T-helper 22 cell (primary cell): ENCODE results near the gene KIAA1671.
"Not testable (repeated sequence)": the region's sequence is repeated elsewhere in the genome, so short reads cannot be mapped to it uniquely, and the experiment has no call there.

Source experiments
- DNase-seq: peaks from one replicate; pipeline ENCODE4 v3.0.0-alpha.2; 2020; ENCODE audit warnings: low read depth

Gene KIAA1671

DNA sequence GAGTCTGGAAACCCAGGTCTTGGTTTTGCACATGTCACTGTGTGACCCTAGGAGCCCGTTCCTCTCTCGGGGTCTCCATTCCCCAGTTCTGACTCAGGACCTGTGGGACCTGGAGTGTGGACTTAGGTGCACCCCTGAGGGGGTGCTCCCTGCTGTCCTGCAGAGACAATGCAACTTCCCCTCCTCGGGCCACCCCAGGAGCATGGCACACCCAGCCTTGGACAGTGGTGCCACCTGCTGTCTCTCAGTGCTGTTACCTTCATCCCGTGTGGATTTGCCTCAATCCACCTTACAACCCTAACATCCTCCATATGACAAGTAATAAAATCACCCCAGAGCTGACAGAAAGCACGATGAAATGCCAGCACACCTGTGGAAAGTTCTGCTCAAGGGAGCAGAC, 219.6 kb downstream of the KIAA1671 start:
- no peak for DNase-seq

DNA sequence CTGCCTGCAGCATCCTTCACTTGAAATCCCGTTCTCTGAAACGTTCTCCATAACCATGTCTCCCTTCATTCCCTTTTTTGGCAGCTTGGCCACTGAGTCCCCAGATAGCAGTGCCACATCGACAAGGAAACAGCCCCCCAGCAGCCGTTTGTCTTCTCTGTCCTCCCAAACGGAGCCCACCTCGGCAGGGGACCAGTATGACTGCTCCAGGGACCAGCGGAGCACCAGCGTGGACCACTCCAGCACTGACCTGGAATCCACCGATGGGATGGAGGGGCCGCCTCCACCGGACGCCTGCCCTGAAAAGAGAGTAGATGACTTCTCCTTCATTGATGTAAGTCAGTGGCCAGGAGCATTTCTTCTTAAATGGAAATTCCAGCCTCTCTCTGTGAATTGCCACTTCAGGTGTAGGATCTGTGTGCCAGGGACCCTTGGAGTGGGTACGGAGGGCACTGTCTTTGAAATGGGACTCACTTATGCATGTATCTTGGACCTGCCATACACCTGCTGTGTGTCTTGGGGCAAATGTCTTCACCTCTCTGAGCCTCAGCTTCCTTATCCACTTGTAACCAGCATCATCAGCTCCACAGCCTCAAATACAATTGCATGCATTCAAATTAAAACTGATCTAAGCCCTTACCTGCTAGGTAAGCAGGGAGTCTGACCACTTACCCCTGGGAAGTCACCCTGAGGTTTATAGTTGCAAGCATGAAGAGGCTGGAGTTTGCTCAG, 221.8 kb downstream of the KIAA1671 start:
- no peak for DNase-seq

DNA sequence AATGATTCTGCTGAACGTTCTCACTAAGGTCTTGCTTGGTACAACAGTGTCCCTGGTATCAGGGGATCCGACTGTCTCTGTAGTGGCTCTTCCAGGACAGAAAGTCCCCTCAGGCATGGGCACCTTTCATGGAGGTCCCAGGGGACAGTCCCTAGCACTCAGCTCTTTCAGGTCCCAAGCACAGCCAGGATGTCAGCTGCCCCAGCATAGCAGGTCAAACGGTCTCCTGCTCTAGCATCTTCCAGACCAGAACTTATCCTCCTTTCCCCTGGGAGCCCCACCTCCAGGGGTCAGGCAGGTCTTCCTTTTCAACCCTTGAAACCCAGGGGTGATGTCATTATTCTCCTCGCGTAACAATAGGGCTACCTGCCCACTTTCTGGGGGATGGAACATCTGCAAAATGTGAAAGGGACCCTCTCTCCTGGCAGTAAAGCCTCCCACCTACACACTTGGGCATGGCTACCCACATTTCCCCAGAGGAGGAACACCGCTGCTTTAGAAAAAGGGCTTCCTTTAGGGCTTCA, 222.4 kb downstream of the KIAA1671 start:
- no peak for DNase-seq

GRCh38 chr22:25176175-25176574, 223.7 kb downstream of the KIAA1671 start:
- no peak for DNase-seq

- DNase-seq, result no peak
Measured at GRCh38 chr22:25176799-25177198, 224.3 kb downstream of the KIAA1671 start.

GRCh38 chr22:25177226-25177625, 224.7 kb downstream of the KIAA1671 start:
- DNase-seq, result no peak

- no peak for DNase-seq
Measured at GRCh38 chr22:25177895-25178294, 225.4 kb downstream of the KIAA1671 start.

DNA sequence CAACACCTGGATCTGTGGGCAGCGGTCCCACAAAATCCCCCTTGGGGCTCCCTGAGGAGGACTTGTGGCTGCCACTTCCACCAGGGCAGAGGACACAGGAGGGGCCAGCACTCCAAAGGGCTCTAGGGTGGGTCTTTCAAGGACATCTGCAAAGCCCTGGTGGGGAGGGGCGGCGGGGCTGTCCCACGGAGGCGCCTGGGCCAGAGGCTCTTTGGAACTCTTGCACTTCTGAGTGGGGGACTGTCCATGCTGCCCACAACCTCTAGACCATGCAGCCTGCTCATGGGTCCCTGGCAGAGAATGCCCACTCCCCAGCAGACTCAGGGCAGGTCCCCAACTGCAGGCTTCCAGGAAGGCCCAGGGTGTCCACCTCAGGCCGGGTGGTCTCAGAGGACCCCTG, 225.8 kb downstream of the KIAA1671 start:
- not testable (repeated sequence) for DNase-seq

DNA sequence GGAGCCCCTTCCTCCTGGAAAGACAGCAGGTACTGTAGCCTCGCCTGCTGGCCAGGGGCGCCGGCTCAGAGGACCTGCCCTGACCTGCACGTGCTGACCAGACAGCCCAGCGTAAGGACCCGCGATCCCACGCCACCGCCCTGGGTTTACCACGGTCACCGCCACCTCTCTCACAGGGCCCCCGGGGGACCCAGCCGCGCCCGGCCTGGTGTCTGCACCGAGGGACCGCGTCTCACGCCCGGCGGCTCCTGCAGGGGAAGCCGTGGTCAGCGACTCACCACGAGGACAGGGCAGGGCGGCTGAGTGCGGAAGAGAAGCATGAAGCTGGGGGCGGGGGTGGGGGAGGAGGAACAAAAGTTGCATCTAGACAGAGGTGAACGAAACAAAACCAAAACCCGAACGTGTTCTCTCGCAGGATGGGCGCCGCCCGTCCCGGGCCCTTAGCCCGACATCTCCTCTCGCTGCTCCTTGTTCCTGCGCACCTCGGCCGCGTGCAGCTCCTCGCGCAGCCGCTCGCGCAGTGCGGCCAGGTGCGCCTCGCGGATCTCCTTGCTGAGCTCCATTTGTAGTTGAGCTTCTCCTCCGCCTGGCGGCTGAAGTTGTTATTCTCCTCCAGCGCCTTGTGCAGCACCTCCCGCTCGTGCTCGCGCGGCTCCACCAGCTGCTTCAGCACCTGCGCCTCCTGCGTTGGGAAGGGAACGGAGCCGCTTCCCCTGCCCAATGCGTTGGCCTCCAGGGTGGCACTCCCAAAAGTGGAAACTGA, 226.5 kb downstream of the KIAA1671 start:
- DNase-seq, result not testable (repeated sequence)

- DNase-seq, result no peak
Measured at GRCh38 chr22:25182131-25183110, 229.9 kb downstream of the KIAA1671 start.

- DNase-seq, result no peak
Measured at GRCh38 chr22:25183949-25184619, 231.6 kb downstream of the KIAA1671 start.

DNA sequence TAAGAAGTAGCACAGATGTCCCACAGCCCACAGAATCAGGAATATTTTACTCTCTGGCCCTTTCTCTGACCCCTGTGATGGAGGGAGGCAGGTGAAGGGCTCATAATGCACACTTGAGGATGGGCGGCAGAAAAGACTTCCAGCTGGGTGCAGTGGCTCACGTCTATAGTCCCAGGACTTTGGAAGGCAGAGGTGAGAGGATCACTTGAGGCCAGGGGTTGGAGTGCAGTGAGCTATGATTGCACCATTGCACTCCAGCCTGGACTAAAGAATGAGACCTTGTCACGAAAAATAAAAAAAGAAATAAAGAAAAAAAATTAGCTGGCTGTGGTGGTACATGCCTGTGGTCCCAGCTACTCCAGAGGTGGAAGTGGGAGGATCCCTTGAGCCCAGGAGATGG, 233.6 kb downstream of the KIAA1671 start:
- DNase-seq, result no peak

DNA sequence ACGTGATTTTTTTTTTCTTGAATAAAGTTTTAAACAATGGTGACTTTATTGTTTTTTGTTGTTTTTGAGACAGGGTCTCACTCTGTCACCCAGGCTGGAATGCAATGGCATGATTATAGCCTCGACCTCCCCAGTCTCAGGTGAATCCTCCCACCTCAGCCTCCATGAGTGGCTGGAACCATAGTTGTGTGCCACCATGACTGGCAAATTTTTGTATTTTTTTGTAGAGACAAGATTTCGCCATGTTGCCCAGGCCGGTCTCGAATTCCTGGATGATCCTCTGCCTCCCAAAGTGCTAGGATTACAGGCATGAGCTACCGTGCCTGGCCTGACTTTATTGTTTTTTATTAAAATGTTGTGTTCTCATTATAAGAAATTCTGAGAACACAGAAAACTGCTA, 235.0 kb downstream of the KIAA1671 start:
- no peak for DNase-seq

DNA sequence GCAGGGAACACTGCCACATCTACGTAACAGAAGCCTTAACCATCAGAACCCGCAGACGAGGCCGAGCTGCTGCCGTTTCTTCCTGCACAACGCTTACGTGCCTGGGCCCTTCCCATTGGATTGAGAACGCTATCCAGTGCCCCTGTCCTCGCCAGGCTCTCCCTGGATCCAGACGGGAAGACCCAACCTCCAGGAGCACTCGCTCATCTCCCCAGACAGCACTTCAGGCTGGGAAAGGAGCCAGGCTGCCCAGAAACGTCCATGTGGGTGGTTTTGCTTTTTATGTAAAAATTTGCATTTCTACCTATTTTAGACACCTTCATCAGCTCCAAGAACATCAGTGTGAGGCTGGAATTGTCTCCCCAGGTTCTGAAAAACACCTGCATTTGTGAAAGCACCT, 239.9 kb downstream of the KIAA1671 start:
- DNase-seq, result no peak

DNA sequence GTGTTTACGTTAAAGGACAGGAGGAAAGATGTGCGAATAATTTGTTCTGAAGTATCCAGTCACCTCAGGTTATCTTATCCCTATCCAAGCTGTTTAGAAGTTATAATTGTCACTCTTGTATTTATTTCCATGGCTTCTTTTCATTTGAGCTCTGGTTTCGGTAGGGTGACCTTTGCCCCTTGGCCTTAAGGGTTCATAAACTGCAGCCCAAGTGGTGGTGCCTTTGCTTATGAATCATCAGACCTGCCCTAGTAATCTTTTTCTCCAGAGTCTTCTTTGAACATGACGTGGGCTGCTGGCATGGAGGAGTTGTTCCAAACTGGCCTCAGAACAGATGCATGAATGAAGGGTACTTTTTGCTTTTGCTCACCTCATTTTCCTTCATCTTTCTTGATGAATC, 240.6 kb downstream of the KIAA1671 start:
- no peak for DNase-seq

DNA sequence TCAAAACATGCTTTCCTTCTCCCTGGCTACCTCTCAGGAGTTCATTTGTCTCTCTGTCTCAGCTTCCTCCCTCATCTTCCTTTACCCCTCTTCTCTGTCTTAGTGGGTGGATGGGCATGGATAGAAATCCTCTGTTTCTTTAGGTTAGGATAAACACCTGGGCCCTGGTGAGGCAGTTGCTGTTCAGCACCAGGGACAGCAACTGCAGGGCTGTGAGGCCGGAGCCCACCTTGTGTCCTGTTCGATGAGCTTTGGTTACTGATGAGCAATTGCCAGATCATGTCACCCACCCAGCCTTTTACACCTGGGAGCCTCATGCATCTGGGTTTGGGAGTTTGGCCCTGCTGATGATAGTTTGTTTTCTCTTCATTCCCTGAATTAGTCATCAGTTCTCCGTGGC, 241.0 kb downstream of the KIAA1671 start:
- DNase-seq, result no peak

GRCh38 chr22:25196326-25196725, 243.8 kb downstream of the KIAA1671 start:
- DNase-seq, result no peak

DNA sequence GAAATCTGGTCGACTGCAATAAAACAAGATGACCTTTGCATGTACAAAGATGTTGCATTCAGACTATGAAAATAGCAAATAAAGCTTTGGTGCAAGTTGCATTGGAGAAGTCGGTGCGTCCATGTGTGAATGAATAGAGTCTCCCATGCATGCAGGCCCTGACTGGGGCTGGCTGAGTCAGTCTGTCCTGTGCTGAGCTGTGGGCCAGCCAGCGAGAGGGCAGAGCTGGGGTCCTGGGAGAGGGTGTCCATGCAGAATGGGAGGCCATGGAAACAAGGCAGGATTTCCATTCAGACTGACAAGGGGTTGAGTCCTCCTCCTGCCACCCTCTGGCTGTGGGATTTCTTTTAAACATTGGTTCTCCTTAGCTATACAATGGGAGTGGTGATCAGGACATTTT, 244.8 kb downstream of the KIAA1671 start:
- DNase-seq, result no peak

DNA sequence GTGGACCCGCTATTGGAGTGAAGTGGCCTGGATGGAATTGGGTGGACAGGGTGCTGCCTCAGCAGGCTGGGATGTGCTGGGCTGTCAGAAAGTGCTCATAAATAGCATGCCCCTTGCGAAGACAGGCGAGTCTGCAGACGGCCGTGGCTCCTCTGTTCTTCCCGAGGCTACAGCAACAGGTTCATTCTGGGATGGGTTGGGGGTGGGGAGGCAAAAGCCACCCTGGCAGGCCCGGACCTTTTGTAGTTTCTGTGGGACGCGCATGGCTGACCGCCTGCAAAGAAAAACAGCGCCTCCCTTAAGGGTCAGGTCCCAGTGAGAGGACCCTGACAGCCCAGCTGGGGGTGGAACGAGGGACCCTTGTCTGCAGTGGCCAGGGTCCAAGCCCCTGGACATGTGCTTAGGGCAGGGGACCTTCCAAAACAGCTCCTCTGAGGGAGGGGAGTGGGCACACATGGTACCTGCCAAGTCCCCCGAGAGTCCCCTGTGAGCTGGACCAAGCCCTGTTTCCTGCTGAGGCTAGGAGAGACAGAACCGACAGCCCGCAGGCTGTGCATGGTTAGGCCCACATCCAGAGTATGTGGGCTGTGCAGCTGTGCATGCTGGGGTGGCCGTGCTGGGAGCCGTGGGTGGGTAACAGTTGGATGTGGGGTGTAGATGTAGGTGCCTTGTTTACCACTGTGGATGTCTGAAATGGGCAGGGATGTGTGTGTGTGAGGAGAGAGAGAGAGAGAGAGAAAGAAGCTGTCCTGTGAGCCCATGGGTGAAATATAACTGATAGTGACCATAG, 247.4 kb downstream of the KIAA1671 start, which contains the start of gene CRYBB3:
Gene CRYBB3 (plus strand): TSS at position 128 of the 790 bp plus-strand sequence. CDS start 1,539 bp downstream, outside the sequence.
- DNase-seq, result no peak

DNA sequence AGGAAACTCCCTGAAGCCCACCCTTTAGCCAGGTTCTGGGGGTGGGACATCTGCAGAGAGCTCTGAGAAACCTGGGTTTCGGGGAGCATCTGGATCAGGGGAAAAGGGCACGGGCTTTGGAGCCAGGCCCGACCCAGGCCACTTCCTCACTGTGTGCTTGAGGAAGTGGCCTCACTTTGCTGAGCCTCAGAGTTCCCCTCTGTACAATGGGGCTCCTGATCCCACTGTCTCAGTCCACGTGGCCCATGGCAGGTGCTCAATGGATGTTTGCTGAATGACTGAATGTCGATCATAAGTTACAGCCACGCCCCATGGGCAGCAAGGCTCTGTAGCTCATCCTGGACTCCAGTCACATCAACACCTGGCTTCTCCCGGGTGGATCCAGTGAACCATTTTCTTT, 248.5 kb downstream of the KIAA1671 start:
- no peak for DNase-seq
